Heart left ventricle (tissue), 13 donors: ENCODE measurements around the gene KCNAB1.

ENCODE experiments used
- POLR2A ChIP-seq, 2 donors: fragments of 450-650 bp; IDR thresholded peaks; one replicate each; pipeline ENCODE4 v1.6.1; 2017; ENCODE audit warnings: antibody characterized with exemption in 2 of 2, mild to moderate bottlenecking in 2 of 2, moderate library complexity in 2 of 2
- TF ChIP-seq, protein P1 (sequence below), 12 donors: fragments of 200-600 bp; sonication (generic) in 4 of 12; IDR thresholded peaks; one replicate each; pipeline versions ENCODE4 v1.5.0 to v1.8.0; 2018 to 2022; ENCODE audit warnings: antibody characterized with exemption in 12 of 12, mild to moderate bottlenecking in 5 of 12
- donor health status: ischemic (EF 13 %, LVEDD 7.1; RV severe dilation, severe dysfunction).
- donor health status: DM: no; HTN: yes; CAD: no.
- donor health status: DM: no; HTN: no; CAD: no.
- donor health status: ischemic (EF 25% LVEDD 6.9; RV normal size, moderate dysfunction).
- donor health status: ischemic (EF 25% LVEDD 5.7; RV mildly dilated, moderate dysfunction).
- donor health status: ischemic (EF 35%, LVEDD 5.7; RV mildly dilated, moderate dysfunction).
- donor health status: nonischemic (EF 11% LVEDD 7.7; RV severe dilation, severe dysfunction).
- donor health status: DM: yes; HTN: yes; CAD: no.
- donor health status: PGD.
- donor health status: ischemic (EF 29% LVEDD 5.4; RV normal size, mild dysfunction).
- donor health status: nonischemic (EF 23%, LVEDD 6.1; RV moderate dilation, normal function).

DNA sequence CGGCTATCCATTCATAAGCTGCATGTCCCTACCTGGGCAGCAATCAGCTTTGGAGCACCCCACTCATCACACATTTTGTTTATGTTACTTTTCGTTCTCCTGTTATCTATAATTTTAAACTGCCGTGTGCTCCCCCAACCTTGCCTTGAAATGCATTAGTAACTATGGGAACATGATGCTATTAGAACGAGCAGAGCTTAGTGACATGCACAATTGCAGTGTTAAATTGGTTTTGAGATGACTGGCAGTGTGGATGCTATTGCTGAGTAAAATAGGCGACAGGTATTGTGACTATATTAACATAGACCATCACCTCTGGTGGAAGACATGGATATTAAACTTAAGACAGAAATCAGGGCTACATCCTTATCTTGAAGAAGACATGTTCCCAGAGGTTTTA lies 191.6 kb downstream of the KCNAB1 start:
- TF ChIP-seq, protein P1, sequence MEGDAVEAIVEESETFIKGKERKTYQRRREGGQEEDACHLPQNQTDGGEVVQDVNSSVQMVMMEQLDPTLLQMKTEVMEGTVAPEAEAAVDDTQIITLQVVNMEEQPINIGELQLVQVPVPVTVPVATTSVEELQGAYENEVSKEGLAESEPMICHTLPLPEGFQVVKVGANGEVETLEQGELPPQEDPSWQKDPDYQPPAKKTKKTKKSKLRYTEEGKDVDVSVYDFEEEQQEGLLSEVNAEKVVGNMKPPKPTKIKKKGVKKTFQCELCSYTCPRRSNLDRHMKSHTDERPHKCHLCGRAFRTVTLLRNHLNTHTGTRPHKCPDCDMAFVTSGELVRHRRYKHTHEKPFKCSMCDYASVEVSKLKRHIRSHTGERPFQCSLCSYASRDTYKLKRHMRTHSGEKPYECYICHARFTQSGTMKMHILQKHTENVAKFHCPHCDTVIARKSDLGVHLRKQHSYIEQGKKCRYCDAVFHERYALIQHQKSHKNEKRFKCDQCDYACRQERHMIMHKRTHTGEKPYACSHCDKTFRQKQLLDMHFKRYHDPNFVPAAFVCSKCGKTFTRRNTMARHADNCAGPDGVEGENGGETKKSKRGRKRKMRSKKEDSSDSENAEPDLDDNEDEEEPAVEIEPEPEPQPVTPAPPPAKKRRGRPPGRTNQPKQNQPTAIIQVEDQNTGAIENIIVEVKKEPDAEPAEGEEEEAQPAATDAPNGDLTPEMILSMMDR (IDR thresholded peaks at IDR 0.05): no peak
- TF ChIP-seq POLR2A (IDR thresholded peaks at IDR 0.05): no peak
